ENCODE results near the gene PPM1F. TPM values are rescaled to one million over a fixed set of nuclear protein-coding genes. Genes with fewer than 3 reads are reported as not detected.
"Not testable (repeated sequence)": the region's sequence is repeated elsewhere in the genome, so short reads cannot be mapped to it uniquely, and the experiment has no call there.

Gene PPM1F
- total RNA-seq, 1 experiment from 2014 or later: 45.2 TPM

DNA sequence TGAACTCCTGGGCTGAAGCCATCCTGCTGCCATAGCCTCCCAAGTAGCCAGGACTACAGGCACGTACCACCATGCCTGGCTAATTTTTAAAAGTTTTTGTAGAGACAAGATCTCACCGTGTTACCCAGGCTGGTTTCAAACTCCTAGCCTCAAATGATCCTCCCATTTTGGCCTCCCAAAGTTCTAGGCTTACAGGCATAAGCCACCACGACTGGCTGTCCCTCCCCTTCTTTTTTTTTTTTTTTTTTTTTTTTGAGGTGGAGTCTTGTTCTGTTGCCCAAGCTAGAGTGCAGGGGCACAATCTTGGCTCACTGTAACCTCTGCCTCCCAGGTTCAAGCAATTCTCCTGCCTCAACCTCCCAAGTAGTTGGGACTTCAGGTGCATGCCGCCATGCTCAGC, 77.7 kb downstream of the PPM1F start:
- DNase-seq (ENCODE audit: low spot score); in situ Hi-C loops (cut with HindIII; ENCODE audit: low sequenced_read_pairs): not testable (repeated sequence)

DNA sequence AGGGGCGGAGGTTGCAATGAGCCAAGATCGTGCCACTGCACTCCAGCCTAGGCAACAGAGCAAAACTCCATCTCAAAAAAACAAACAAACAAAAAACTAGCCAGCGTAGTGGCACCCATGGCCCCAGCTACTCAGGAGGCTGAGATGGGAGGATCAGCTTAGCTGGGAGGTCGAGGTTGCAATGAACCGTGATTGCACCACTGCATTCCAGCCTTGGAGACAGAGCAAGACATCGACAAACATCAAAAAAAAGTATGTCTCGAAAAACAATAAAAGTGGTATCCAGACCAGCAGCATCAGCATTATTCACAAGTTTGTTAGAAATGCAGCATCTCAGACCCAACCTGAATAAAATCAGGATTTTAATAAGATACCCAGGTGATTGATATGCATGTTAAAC, 79.0 kb downstream of the PPM1F start:
- DNase-seq (ENCODE audit: low spot score): no peak
- in situ Hi-C loops (cut with HindIII; ENCODE audit: low sequenced_read_pairs): no loop called here

DNA sequence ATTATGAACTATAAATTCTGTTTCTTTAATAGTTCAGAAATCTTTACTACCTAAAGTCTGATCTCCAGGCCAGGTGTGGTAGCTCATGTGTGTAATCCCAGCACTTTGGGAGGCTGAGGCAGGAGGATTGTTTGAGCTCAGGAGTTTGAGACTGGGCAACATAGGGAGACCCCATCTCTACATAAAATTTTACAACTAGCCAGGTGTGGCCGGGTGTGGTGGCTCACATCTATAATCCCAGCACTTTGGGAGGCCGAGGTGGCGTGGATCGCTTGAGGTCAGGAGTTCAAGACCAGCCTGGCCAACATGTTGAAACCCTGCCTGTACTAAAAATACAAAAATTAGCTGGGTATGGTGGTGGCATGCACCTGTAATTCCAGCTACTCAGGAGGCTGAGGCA, 79.9 kb downstream of the PPM1F start:
- in situ Hi-C loops (cut with HindIII; ENCODE audit: low sequenced_read_pairs); DNase-seq (ENCODE audit: low spot score): not testable (repeated sequence)

Other genes starting within 250 kb of the PPM1F start
- 0.14 and 0.62 TPM in 2 replicates for gene YPEL1, start 217.1 kb downstream of the PPM1F start, total RNA-seq (2014; rRNA removed; shearing (Covaris generic))
- 43.7 and 48.3 TPM in 2 replicates for gene MAPK1, start 85.2 kb downstream of the PPM1F start, total RNA-seq (2014; rRNA removed; shearing (Covaris generic))
- gene TOP3B, start 29.9 kb upstream of the PPM1F start, total RNA-seq (2014; rRNA removed; shearing (Covaris generic)): 20.4 and 24.8 TPM in 2 replicates